Fibroblast of lung (primary cell): Measurements from ENCODE around the gene NR2E3.
"Not testable (repeated sequence)": the region's sequence is repeated elsewhere in the genome, so short reads cannot be mapped to it uniquely, and the experiment has no call there.

ENCODE experiments used
- CTCF ChIP-seq, 2 donors: IDR thresholded peaks in 1 of 2; conservative IDR thresholded peaks in 1 of 2; 1 replicate in 1 of 2; 2 replicates in 1 of 2; pipeline ENCODE4 v1.5.1; 2011 to 2012; ENCODE audit warnings: low read length in 2 of 2, control low read depth in 1 of 2, inconsistent platforms in 1 of 2, low read depth in 1 of 2, mild to moderate bottlenecking in 1 of 2
- EZH2 ChIP-seq: IDR thresholded peaks from 2 replicates; pipeline ENCODE4 v1.5.1; 2012; ENCODE audit warnings: low read length, control low read depth, mild to moderate bottlenecking; ENCODE audit errors: missing control alignments

- not testable (repeated sequence) for TF ChIP-seq CTCF (conservative IDR thresholded peaks at IDR 0.05 in 1 of 2, IDR thresholded peaks at IDR 0.05 in 1 of 2; ENCODE audit: low read depth in 1 of 2, low read length in 2 of 2); EZH2
Measured at GRCh38 chr15:71858232-71858631, 47.9 kb downstream of the NR2E3 start.
